Skeletal muscle tissue (tissue), 4 donors: ENCODE results near the gene UTRN. TPM values are rescaled to one million over a fixed set of nuclear protein-coding genes. Genes with fewer than 3 reads are reported as not detected.

Experiments
- H3K27ac ChIP-seq: one replicate; pipeline ENCODE4 v1.7.0; 2013; ENCODE audit warnings: mild to moderate bottlenecking, low read depth, low read length, inconsistent platforms
- H3K27me3 ChIP-seq, 3 donors: one replicate each; pipeline ENCODE4 v1.7.0; 2013; ENCODE audit warnings: low read length in 3 of 3; ENCODE audit not compliant: control insufficient read depth in 3 of 3, insufficient read depth in 3 of 3
- H3K36me3 ChIP-seq, 3 donors: one replicate each; pipeline ENCODE4 v1.7.0; 2013; ENCODE audit warnings: low read length in 3 of 3; ENCODE audit not compliant: control insufficient read depth in 3 of 3, insufficient read depth in 3 of 3
- H3K4me1 ChIP-seq, 3 donors: one replicate each; pipeline ENCODE4 v1.7.0; 2013; ENCODE audit warnings: low read length in 3 of 3, mild to moderate bottlenecking in 3 of 3; ENCODE audit not compliant: control insufficient read depth in 3 of 3, insufficient read depth in 3 of 3
- H3K4me3 ChIP-seq, 3 donors: one replicate each; pipeline ENCODE4 v1.7.0; 2013; ENCODE audit warnings: low read length in 3 of 3
- H3K9ac ChIP-seq, 3 donors: one replicate each; pipeline ENCODE4 v1.7.0; 2013; ENCODE audit warnings: low read length in 3 of 3, mild to moderate bottlenecking in 3 of 3, moderate library complexity in 2 of 3, low read depth in 1 of 3
- H3K9me3 ChIP-seq, 3 donors: one replicate each; pipeline ENCODE4 v1.7.0; 2013; ENCODE audit warnings: low read length in 3 of 3; ENCODE audit not compliant: control insufficient read depth in 3 of 3
- total RNA-seq: library from RNA; depleted of rRNA; stranded (reverse); fragments of >200 nt; gene quantifications from one replicate; pipeline ENCODE4 v1.2.3, GENCODE V29; 2014
- donor health status: Osteomylitis.

The UTRN gene
- total RNA-seq = 149 TPM

DNA sequence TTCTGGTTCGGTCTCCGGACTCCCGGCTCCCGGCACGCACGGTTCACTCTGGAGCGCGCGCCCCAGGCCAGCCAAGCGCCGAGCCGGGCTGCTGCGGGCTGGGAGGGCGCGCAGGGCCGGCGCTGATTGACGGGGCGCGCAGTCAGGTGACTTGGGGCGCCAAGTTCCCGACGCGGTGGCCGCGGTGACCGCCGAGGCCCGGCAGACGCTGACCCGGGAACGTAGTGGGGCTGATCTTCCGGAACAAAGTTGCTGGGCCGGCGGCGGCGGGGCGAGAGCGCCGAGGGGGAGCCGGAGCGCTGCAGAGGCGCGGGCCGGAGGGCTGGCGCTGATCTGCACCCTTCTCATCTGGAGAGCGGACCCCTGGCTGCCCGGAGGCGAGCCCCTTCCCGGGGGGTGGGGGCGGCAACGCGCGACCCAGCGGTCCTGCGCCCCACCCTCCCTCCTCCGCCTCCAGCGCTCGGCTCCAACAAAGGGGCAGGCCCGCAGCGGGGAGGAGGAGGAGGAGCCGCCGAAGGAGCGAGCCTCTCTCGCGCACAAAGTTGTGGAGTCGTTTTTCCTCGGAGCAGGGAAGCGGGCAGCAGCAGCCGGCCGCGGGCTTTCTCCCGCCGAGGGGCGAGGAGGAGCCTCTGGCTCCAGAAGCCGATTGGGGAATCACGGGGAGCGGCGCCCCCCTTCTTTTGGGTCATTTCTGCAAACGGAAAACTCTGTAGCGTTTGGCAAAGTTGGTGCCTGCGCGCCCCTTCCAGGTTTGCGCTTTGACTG lies at the start of gene UTRN:
Gene UTRN, plus strand, starts transcription at position 553 of the 765 bp plus-strand sequence. CDS start 6,494 bp downstream, outside the sequence.
- peak within 1 kb of the TSS; percentile 94 for H3K27ac ChIP-seq
- H3K27me3 ChIP-seq = no peaks in the 10 kb centered on the region
- H3K9me3 ChIP-seq = no peaks in the 10 kb centered on the region
- H3K4me3 ChIP-seq = peak within 1 kb of the TSS; percentile 94 to 96 (median 95)
- H3K9ac ChIP-seq = peak within 1 kb of the TSS; percentile 87 to 95 (median 90)
- peaks cover 0 to 6% (median 6%) of the 10 kb centered on the region in 3 donors for H3K4me1 ChIP-seq
- no peaks in the 10 kb centered on the region for H3K36me3 ChIP-seq

DNA sequence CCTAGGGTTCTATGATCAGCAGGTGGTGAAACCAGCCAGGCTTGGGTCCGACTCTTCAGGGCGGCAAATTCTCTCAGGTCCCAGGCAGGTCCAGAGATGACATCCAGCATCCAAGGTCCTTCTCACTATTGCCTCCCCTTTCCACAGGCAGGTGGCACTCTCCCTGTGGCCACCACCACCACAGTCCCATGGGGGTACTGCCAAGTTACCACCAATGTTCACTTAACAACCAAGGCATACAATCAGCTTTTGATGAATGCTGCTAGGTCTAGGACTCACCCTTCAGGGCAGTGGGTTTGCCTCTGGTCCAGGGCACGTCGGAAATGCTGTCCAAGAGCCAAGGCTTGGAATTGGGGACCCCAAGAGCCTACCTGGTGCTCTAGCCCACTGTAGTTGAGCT lies 40.4 kb upstream of the UTRN start:
- Histone ChIP-seq H3K36me3 (no peaks in the 10 kb centered on the region), H3K27me3 (no peaks in the 10 kb centered on the region), H3K9me3 (peaks cover 0 to 5% (median 0%) of the 10 kb centered on the region in 3 donors), H3K27ac (no peak overlapping the region), H3K9ac (no peak overlapping the region), H3K4me3 (no peak overlapping the region), H3K4me1 (peaks cover 0 to 4% (median 3%) of the 10 kb centered on the region in 3 donors)

DNA sequence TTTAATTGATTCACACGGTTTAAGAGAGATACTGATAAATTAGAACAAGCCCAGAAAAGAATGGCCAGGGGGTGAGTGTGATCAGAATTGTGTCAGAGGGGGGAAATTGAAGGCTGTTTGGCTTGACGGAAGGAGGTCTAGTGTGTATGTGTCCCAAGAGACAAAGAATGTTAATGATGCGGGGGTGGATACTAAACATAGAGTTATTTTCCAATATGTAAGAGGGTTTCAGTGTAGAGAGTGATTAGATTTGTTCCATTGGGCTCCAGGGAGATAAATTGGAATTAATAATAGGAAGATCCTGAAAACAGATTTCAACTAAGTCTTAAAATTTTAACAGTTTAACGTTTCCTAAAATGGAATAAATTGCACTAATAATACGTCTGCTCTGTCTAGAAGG lies 38.1 kb upstream of the UTRN start:
- Histone ChIP-seq H3K27ac (no peak overlapping the region), H3K9ac (no peak overlapping the region), H3K9me3 (peaks cover 0 to 5% (median 0%) of the 10 kb centered on the region in 3 donors), H3K4me1 (peaks cover 0 to 6% (median 4%) of the 10 kb centered on the region in 3 donors), H3K36me3 (no peaks in the 10 kb centered on the region), H3K4me3 (no peak overlapping the region), H3K27me3 (no peaks in the 10 kb centered on the region)

DNA sequence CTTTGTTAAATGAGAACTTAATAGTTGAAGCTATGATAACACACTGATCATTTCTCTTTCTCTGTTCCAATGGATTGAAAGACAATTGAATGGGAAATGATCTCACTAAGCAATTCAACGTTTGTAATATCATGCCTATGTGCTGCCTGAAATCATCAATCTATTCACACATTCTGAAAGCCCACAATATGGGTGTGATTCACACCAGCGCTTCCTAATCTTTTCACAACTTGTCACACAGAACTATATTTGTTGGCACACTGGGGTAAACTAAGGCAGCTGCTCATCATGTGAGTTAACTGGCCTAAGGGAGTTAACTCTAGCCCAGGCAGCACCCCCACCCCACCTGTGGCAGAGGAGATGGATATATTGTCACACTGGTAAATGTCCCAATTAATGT lies 37.1 kb upstream of the UTRN start:
- Histone ChIP-seq H3K27ac (peak overlapping the region; percentile 52), H3K4me1 (peaks cover 0 to 6% (median 4%) of the 10 kb centered on the region in 3 donors), H3K4me3 (no peak overlapping the region), H3K27me3 (no peaks in the 10 kb centered on the region), H3K36me3 (no peaks in the 10 kb centered on the region), H3K9me3 (peaks cover 0 to 5% (median 0%) of the 10 kb centered on the region in 3 donors), H3K9ac (no peak overlapping the region)

DNA sequence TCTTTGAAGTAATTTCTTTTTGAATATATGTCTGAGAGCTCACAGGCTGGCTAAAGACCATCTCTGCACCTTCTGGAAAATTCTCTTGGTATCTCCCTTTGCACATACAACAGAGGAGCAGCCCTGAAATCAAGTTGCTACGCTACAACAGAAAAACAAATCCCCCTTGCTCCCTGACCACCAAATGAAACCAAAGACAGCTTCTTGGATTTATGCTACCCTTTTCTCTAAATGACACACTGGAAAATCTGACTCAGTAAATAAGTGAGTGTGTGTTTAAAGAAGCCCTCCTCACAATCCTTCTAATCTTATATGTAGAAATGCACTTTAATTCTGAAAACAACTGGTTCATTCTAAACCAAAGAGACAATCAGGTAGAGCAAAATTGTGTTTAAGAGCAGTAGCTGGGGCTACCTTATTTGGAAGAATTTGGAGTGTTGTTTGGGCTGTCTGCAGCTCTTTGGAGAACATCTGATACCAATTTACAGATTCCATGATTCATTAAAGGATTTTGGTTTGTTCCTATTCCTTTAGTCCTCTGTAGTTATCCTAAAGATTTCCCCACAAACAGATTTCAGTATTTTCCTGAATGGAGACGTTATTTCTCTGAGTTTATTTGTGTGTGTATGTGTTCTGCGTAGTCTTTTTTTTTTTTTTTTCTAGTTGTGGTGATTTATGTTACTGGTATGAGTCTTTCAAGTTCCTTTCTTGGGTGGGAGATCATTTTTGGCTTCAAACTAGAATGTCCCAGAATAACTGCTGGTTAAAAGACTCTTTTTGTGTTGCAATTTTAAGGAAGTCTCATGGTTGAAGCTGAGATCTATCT lies 36.4 kb upstream of the UTRN start:
- H3K9ac ChIP-seq = no peak overlapping the region
- no peak overlapping the region for H3K4me3 ChIP-seq
- no peaks in the 10 kb centered on the region for H3K36me3 ChIP-seq
- peak overlapping the region; percentile 52 for H3K27ac ChIP-seq
- peaks cover 0 to 5% (median 0%) of the 10 kb centered on the region in 3 donors for H3K9me3 ChIP-seq
- H3K4me1 ChIP-seq = peaks cover 0 to 6% (median 4%) of the 10 kb centered on the region in 3 donors
- H3K27me3 ChIP-seq = no peaks in the 10 kb centered on the region

DNA sequence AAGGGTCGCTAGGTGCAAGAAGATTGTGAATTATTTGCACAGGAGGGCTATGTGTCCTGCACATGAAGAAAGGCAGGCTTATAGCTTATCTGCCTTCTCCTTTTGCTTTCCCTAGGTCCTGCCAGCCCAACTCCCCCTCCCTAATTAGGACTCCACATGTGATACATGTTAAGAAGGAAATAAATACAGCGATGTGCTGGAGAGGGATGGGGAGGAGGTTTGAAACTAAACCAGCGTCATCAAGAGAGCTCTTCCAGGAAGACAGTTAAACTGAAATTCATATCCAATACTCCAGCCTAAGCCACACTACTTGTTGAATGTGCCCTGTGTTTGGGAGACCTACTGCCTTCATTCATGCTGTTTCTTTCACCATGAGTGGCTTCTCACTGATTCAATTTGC lies 34.9 kb upstream of the UTRN start:
- Histone ChIP-seq H3K27me3 (no peaks in the 10 kb centered on the region), H3K9ac (no peak overlapping the region), H3K36me3 (no peaks in the 10 kb centered on the region), H3K4me1 (peaks cover 0 to 6% (median 4%) of the 10 kb centered on the region in 3 donors), H3K9me3 (peaks cover 0 to 4% (median 0%) of the 10 kb centered on the region in 3 donors), H3K4me3 (no peak overlapping the region), H3K27ac (no peak overlapping the region)

DNA sequence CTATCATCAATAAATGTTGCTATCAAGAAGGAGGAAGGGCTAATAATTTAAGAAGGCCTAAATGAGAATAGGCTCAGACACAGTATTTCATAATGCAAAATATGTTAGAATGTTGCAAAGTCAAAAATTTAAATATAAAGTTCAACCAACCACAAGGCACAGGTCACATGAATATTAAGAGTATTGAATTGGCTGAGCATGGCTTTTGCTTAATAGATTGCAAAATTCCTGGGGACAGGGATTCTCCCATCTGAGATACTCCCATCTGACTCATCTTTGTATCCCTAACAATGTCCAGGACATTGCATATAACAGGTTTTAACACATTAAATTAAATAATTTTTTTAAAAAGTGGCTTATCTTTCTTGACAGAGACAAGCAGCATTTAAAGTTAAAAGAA lies 32.9 kb upstream of the UTRN start:
- no peak overlapping the region for H3K27ac ChIP-seq
- no peaks in the 10 kb centered on the region for H3K27me3 ChIP-seq
- peaks cover 0 to 6% (median 4%) of the 10 kb centered on the region in 3 donors for H3K4me1 ChIP-seq
- H3K36me3 ChIP-seq = no peaks in the 10 kb centered on the region
- no peaks in the 10 kb centered on the region for H3K9me3 ChIP-seq
- no peak overlapping the region for H3K4me3 ChIP-seq
- H3K9ac ChIP-seq = no peak overlapping the region

DNA sequence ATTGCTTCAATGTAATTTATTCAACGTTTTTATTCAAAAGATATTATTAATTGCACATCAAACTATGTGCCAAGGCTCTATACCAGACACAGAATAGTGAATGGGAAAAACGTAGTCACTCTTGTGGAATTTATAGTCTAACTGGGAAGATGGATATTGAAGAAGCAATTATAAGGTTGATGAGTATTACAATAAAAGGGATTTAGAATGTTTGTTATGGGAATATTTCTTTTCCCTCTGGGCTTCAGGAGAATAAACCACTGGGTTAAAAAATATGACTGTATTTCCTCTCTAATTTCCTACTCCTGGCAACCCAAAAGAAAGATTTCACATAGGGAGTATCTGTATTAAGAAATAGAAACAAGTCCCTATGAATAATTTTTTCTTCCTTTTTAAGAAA lies 25.1 kb upstream of the UTRN start:
- Histone ChIP-seq H3K27me3 (no peaks in the 10 kb centered on the region), H3K4me3 (no peak overlapping the region), H3K36me3 (no peaks in the 10 kb centered on the region), H3K9ac (no peak overlapping the region), H3K27ac (no peak overlapping the region), H3K9me3 (no peaks in the 10 kb centered on the region), H3K4me1 (peaks cover 0 to 10% (median 0%) of the 10 kb centered on the region in 3 donors)

DNA sequence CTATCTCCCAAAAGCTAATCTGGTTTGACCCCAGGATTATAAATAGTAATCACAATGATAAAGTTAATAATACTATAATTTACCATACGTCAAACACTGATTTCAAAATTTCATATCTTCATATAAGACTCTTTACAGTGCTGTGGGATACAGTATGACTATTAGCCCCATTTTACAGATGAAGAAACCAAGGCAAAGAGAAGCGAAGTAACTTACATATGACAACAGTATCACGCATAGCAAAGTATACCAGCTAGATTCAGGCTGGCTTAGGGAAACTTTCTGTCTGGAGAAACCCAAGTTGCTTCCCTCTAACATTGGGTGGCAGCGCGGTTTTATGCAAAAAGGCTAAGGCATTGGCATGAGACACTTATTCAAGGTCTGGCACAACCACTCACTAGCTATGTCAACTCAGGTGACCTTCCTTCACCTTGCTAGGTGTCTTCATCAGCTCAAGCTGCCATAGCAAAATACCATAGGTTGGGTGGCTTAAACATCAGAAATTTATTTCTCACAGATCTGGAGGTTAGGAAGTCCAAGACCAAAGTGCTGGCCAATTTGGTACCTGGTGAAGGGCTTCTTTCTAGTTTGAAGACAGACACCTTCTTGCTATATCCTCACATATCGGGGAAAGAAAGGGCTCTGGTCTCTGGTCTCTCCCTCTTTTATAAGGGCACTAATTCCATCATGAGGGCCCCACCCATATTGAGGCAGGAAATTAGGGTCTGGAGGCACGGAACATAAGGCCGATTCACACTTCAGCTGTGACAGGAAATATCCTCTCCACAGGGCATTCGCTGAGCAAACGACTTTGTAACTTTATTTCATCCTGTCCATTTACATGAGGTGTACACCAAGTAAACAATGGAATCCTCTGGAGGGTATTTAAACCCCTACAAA lies 22.4 kb upstream of the UTRN start:
- Histone ChIP-seq H3K4me1 (peaks cover 6 to 17% (median 12%) of the 10 kb centered on the region in 3 donors), H3K9me3 (no peaks in the 10 kb centered on the region), H3K4me3 (no peak overlapping the region), H3K27ac (no peak overlapping the region), H3K9ac (no peak overlapping the region), H3K27me3 (no peaks in the 10 kb centered on the region), H3K36me3 (no peaks in the 10 kb centered on the region)
